GM12872 (cell line): Measurements from ENCODE around the gene C1QL1.

ENCODE experiments used
- TF ChIP-seq, protein P1 (sequence below): IDR thresholded peaks from 3 replicates; pipeline ENCODE4 v1.5.1; 2011; ENCODE audit warnings: low read depth, mild to moderate bottlenecking, low read length, moderate library complexity; ENCODE audit not compliant: insufficient read depth

The C1QL1 gene

DNA sequence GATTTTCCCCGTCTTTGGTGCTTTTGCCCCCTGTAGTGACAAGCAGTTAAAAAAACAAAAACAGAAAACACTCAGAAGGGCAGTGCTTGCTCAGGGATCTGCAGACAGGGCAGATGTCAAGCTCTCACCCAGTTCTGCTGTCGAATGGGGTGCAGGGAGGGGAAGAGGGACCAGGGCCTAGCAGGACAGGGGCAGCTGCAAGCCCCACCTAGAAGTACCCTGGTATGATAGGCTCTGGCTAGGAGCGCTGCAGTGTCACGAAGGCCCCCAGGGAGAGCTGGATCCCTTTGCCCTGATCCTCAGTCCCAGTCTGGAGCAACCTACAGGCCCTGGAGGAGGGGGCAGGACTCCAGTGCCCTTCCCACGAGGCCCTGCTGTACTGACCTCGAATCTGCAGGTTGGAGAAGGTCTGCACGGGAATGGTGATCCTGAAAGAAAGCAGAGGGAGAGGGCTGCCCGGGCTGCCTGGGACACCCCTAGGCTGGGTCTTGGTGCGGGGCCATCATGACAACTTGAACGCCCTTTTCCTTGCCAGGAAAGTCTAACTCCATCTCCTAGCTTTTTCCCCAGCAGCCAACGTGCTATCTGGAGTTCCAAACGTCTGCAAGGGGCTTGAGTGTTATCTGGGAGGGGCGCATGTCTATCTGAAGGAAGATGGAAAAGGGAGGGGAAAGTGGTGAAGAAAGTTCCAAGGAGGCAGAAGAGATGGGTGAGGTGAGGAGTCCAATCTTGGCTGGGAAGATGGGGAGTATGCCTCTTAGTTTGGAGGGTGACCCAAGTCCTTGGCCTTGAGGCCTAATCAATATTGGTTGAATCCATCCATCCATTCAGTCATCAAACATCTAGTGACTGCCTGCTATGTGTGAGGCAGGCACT lies 57.6 kb downstream of the C1QL1 start:
- TF ChIP-seq, protein P1, sequence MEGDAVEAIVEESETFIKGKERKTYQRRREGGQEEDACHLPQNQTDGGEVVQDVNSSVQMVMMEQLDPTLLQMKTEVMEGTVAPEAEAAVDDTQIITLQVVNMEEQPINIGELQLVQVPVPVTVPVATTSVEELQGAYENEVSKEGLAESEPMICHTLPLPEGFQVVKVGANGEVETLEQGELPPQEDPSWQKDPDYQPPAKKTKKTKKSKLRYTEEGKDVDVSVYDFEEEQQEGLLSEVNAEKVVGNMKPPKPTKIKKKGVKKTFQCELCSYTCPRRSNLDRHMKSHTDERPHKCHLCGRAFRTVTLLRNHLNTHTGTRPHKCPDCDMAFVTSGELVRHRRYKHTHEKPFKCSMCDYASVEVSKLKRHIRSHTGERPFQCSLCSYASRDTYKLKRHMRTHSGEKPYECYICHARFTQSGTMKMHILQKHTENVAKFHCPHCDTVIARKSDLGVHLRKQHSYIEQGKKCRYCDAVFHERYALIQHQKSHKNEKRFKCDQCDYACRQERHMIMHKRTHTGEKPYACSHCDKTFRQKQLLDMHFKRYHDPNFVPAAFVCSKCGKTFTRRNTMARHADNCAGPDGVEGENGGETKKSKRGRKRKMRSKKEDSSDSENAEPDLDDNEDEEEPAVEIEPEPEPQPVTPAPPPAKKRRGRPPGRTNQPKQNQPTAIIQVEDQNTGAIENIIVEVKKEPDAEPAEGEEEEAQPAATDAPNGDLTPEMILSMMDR: no peak
